GM12891 (cell line): Measurements from ENCODE around the gene DOCK11.

Experiments
- POLR2A ChIP-seq: IDR thresholded peaks from 2 replicates; pipeline ENCODE4 v1.6.1; 2011; ENCODE audit warnings: low read depth, low read length, control low read depth
- POLR2AphosphoS5 ChIP-seq: IDR thresholded peaks from 2 replicates; pipeline ENCODE4 v1.6.1; 2011; ENCODE audit warnings: low read depth, low read length, control low read depth
- POU2F2 ChIP-seq: IDR thresholded peaks from 2 replicates; pipeline ENCODE4 v1.6.1; 2011; ENCODE audit warnings: low read depth, mild to moderate bottlenecking, control low read depth, low read length, moderate library complexity
- TAF1 ChIP-seq: IDR thresholded peaks from 2 replicates; pipeline ENCODE4 v1.6.1; 2011; ENCODE audit warnings: low read depth, low read length, control low read depth

GRCh38 chrX:118675326-118675965, 179.8 kb downstream of the DOCK11 start:
- TF ChIP-seq TAF1 (no peak), POLR2A (no peak), POU2F2 (no peak), POLR2AphosphoS5 (no peak)
